Stimulated activated naive CD4-positive, alpha-beta T cell (primary cell): ENCODE data around the gene TEX52.
A peak's percentile ranks its signal among the peaks of the same experiment; 100 is the strongest.
"Not testable (repeated sequence)": the region's sequence is repeated elsewhere in the genome, so short reads cannot be mapped to it uniquely, and the experiment has no call there.

Experiments used
- DNase-seq, 6 experiments: peaks; one replicate each; lab custom pipeline; 2025; lab: John Stamatoyannopoulos, UW

The TEX52 gene

DNA sequence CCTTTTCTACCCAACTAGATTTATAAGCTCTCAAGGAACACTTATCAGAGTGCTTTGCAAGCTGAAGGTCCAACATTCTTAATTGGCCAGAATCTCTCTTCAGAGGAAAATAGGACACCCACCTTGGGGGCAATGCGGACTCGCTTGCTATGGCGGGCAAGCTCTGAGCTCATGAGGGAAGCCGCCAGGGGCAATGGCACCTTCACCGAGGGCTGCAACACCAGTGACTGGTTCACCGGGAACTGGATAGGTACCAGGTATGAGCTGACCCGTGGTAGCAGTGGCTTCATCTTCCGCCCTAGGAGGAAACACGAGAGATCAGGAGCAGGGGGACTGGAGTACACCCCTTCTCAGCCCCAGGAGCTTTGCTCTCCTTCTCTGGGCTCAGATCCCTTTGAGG is 7.4 kb upstream of the TEX52 start:
- no peak for DNase-seq

DNA sequence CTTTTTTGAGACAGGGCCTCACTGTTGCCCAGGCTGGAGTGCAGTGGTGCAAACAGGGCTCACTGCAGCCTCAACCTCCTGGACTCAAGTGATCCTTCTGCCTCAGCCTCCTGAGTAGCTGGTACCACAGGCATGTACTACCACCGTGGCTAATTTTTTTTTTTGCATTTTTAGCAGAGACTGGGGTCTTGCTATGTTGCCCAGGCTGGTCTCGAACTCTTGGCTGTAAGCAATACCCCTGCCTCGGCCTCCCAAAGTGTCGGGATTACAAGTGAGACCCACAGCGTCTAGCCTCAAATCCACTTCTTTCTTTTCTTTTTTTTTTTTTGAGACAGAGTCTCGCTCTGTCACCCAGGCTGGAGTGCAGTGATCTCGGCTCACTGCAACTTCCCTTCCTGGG is 6.6 kb upstream of the TEX52 start:
- not testable (repeated sequence) for DNase-seq

DNA sequence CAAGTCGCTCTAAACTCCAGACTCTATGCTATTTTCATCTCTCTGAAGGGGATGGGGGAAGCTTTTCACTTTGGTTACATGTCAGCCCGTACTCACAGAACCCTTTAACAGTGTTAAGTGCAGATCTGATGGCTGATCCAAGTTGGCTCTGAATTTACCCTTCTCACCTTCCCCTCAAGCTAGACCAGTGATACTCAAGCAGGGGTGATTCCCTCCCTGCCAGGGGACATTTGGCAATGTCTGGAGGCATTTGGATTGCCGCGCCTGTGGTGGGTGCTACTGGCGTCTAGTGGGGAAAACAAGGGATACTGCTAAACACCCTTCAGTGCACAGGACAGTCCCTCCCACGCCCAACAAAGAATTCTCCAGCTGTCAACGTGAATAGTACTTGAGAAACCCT is 6.0 kb upstream of the TEX52 start:
- DNase-seq: no peak

DNA sequence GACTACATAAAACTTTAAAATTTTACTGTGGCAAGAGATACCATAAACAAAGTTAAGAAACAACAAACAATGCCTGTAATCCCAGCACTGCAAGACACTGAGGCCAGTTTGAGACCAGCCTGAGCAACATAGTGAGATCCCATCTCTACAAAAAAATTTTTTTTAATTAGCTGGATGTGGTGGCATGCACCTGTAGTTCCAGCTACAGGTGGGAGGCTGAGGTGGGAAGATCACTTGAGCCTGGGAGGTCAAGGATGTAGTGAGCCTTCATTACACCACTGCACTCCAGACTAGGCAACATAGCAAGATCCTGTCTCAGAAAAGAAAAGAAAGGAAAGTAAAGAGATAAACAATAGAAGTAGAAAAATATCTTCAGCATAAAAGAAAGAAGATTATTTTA is 3.3 kb upstream of the TEX52 start:
- no peak for DNase-seq

DNA sequence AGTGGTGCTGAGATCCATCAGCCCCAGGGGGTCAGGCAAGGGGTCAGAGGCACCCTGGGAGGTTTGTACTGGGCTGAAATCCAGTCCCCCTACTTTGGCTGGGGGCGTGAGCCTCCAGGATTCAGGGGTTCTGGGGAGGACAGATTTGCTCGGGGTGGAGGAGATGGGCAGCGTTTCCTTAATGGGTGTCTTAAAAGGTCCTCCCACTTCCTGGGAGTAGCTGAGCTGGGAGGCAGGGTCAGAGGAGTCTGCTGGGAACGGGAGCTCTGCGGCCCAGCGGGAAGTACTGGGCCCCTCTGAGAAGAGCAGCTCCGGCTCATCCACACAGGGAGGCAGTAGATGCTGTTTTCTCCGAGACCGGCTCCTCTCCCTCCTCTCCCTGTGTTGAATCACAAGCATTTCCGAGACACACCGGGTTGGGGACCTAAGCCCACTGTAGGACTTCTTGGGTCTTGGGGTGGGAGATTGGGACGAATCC is 2.1 kb upstream of the TEX52 start:
- no peak for DNase-seq

DNA sequence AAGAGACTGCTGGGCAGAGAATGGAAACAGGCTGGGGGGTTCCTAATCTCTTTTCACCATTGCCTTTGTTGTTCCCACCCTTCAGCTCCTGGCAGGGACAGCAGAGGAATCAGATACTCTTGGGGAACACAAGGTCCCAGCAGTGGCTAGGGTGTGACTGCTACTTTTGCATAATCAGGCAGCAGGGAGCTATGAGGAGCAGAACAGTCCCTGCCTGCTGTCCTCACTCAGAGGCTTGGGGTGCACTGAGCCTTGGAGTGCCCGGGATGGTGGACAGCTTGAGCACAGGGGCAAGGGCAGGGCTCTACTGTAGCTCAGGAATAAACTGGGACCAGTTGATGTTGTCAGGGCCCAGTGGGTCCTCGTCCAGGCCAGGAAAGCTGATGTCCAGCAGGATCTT is 1.5 kb upstream of the TEX52 start:
- DNase-seq: no peak

DNA sequence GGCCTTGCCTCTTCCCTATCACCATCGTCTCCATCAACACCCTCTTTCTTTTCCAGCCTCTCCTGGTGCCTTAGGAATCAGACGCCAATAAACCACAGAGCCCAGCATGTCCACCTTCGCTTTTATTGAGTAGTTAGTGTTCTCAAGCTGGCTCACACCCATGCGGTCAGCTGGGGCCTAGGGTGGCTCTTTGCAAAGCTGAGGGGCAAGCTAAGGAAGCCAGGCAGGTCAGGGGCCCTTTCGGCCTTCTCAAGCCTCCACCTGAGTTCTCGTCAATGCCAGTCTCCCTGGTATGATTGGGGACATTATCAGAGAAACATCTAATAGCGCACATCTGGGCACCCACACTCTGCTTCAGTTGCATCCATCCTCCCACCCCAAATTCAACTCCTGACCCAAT is 737 bp upstream of the TEX52 start:
- DNase-seq: no peak

DNA sequence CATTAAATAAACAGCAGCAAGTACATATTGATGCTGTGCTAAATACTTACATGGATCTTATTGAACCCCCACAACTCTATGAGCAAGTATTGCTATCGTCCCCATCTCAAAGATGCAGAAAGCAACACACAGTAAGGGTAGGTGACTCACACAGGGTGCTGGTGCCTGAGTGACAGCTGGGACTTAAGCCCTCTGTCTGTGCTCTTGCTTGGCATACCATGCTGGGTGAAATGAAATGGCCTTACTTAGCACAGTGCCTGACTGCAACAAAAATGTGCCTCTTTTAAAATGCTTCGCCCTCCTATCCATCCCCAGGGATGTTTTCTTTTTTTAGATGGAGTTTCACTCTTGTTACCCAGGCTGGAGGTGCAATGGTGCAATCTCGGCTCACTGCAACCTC is 788 bp downstream of the TEX52 start:
- no peak for DNase-seq

DNA sequence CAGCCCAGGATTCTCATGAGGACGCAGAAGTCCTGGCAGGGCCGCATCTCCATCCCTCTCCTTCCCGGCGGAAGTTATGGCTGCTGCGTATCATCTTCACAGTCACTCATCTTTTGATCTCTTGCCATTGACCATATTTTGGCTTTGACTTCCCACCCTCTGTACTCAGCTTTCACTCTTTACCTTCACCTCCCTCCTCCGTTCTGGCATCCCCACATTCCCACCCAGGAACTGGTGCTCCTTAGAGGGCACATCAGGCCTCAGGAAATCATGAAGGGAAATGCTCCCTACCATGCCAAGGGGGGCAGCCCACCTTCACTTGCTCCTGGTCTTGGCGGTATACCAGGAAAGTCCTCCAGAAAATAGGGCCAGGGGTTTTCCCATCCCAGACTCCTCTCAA is 1.3 kb downstream of the TEX52 start:
- DNase-seq: no peak

DNA sequence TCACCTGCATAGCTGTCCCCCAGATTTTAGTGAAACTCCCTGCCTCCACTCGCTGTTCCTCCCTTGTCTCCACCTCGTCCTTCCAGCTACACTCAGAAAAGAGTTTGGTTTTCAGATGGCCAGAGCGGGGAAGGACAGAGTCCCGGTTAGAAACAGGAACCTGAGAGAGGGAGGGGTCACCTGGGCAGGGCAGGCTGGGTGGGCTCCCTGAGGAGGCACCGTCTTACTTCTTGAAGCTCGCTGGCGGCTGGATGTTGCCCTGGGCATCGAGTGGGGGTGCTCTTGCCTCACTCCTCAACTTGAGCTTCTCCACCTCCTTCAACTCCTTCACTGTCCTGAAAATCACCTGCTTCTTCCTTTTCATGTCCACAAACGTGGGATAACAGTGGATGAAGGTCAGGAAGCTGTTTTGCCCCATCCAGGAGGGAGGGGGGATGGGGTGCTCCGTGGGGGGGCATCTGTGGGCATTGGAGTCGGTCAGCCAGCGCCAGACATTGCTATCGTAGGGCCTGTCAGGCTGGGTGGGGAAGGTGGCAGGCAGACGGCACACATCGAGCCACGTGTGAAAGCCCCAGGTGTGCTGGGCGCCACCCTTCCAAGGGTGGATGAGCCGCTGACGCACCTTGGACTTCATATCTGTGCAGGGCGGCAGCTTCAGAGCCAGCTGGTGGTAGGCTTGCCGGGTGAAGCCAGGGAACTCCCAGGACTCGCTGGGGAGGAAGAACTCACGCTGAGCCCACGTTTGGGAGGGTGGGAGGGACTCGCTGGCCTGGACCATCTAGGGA is 2.0 kb downstream of the TEX52 start:
- no peak for DNase-seq

DNA sequence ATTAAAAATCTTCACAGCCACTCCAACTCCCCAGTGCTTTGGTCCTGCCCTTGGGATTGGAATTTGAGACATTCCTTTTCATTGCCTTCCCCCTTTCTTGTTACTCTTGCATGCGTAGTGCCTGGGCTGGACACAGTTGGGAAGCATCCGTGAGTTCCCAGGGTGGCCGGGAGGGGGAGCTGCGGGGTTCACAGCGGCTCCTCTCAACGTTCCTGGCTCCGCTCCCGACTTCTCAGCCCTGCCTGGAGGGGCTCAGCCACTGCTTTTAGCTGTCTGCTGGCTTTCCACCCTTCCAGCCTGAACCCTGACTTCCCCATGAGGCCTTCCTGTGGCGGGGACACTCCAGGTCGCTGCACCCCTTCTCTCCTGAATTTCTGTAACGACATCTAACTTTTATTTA is 3.2 kb downstream of the TEX52 start:
- DNase-seq: peak in 5 of 6 experiments; percentile 5 to 23 (median 7)

DNA sequence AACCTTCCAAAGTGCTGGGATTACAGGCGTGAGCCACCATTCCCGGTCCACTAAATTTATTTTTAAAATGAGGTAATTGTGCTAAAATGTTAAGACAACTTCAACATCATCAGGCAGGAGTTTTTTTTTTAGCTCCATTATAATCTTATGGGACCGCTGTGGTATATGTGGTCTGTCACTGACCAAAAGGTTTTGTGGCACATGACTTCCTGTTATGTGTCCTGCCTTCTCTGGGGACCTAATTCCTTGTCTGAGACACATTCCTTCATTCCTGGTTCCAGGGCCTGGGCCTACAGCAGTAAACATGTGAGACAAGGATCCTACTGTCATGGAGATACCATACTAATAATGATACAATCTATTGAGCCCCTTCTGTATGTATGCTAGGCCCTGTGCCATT is 4.9 kb downstream of the TEX52 start:
- no peak for DNase-seq

DNA sequence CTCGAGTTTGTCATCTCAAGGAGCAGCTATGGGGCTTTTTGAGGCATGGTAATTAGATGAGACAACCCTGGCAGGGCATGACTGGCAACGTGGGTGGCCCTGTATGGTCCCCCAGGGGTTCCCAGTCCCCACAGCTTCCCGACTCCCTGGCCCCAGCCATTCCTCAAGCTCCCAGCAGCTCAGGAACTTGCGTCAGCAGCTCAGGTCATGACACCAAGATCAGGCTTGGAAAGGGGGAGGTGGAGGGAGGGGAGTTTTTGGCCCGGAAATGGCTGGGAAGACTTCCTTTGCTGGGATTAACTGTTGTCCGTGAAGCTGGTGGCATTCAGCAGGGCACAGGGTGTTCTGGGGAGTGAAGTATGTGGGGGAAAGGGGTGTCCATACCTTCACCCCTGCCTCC is 11.6 kb downstream of the TEX52 start:
- DNase-seq: no peak

DNA sequence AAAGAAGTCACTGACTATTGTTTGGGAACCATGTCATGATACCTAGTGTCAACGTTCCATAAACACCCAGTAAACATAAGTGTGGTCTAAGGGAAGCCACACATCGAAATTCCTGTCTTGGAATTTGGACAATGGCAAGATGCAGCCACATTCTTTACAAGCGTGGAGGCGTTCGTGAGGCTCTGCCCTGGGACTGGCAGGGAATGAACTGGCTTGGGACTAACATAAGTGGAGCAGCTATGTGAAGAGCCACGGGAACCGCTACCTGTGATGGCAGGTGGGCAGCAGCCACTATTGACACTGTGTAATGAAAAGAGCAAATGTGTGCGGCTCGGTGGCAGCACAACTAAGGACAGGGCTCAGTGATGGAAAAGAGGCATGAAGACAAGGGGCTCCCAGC is 12.1 kb downstream of the TEX52 start:
- DNase-seq: no peak

DNA sequence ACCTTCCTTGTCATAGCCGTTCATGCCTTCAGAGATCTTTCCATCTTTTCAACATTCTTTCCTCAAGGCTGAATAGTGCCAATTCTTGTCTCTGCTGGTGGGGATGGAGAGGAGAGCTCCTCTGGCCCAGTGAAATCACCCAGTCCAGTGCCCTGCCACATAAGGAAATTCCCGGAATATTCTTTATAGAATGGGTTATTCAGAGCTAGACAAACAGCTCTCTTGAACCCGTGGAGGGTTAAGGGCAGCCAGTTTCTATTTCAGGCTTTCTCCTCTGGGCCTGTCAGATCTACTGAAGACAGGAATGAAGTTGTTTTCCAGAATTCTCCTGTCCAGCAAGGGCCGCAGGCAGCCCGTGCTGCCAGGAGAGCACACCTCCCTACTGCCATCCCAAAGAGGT is 13.9 kb downstream of the TEX52 start:
- no peak for DNase-seq

DNA sequence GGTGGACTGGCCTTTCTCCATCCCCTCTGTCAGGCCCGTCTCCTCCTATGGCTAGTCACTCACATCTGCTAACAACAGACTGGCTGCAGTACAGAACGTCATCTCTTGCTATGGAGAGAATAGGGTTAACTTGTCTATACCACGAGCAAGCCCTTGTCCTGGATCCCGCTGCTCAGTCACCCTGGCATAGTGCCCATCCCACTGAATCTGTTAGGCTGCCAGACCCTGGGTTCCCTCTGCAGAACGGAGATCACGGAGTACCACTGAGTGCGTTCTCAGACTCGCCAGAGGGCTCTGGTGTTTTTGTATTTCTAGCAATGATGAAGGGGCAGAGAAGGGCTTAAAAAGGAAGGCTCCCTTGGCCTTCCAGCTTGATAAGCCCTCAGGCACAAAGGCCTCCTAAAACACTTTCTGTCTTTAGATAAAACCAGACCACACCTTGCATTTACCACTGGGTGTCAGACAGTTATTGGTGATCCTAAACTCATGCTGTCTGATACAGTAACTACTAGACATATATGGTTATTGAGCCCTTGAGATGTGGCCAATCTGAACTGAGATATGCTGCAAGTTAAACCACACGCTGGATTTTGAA is 15.7 kb downstream of the TEX52 start:
- DNase-seq: no peak

DNA sequence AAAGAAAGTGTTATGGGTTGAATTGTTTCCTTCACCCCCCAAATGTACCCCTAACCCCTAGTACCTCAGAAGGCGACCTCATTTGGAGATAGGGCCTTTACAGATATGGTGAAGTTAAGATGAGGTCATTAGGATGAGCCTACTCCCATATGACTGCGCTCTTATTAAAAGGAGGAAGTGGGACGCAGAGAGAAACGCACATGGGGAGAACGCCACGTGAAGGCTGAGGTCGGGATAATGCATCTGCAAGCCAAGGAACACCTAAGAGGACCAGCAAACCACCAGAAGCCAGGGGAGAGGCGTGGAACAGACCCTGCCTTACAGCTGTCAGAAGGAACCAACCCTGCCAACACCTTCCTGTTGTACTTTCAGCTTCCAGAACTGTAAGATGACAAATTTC is 20.3 kb downstream of the TEX52 start:
- DNase-seq: no peak

DNA sequence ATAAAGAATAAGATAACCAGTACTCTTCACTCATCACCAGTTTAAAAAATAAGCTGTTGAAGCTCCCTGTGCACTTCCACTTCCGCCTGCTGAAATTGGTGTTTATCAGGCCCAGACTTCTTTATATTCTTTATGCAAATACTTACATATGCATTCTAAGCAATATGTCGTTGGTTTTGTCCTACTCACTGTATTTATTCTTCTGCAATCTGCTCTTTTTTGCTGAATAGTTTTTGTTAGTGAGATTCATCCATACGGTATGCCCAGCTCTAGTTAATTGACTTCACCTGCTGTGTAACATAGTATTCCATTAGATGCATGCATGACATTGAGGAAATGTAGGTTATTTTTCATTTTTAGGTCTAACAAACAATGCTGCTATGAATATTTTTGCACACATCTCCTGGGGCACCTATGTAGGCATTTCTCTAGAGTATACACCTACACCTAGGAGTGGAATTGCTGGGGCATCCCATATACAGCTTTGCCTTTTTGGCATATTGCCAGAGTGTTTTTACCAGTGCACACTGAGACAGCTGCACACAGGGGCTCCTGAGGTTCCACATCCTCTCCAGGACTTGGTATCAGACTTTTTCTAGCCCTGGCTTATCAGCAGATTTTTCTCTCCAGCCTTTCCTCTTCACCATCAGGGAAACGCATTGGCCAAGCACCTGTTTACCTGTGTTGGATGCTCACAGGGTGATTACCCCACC is 21.0 kb downstream of the TEX52 start:
- no peak for DNase-seq

DNA sequence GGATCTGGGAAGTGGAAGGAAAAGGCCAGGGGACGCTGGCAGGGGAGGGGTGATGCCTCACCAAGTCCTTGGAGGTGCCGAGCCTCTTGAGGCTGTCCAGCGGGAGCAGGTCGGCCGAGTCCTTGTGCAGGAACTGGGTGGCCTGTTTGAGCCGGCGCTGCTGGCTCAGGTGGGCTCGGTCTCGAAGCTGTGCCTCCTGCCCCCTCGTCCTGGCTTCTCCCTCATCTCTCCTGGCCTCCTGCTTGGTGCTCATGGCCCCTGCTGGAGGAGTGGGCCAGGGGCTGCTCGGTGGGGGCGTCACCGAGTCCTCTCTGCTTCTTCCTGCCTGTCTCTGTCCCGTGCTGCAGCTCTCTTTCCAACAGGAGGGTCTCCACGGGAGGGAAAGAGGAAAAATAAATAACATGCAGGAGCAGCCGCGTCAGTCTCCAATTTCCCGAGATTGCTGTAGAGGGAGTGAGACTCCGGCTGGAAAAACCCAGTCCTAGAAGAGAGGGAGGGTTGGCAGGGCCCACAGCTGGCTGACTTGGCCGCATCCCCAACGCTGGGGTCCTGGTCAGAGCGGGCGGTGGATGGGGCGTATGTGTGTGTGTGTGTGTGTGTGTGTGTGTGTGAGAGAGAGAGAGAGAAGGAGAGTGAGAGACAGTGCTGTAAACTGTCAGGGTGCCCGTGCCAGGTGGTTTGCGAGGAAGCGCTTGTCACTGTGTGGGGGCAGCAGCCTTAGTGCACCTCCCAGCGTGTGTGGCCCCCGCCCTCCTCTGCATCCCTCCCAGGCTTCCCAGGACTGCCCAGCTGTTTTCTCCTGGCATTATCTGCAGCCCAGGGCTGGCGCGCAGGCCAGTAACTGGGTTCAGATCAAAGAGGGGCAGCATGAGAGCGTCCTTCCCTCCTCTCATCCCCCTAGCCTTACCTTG is 22.0 kb downstream of the TEX52 start, which contains the start of gene NRIP2:
Gene NRIP2 (minus strand): TSS at position 455 of the 911 bp plus-strand sequence. CDS start 52 bp downstream, at position 403.
- DNase-seq: no peak

DNA sequence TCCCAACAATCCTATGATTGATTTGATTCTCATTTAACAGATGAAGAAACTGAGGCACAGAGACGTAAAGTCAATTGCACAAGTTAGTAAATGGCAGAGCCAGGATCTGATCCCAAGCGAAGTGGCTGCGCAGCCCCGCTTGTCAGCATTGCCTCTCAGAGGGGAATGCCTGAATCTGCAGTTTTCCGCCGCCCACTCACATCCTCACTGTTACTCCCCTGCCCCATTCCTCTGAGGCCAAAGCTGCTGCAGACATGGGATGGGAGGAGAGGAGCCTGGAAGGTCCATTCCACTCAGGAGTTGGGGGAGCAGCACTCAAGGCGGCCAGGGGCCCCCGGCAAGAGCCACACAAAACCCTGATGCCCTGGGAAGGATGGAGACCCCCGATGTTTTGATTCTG is 23.0 kb downstream of the TEX52 start:
- no peak for DNase-seq

DNA sequence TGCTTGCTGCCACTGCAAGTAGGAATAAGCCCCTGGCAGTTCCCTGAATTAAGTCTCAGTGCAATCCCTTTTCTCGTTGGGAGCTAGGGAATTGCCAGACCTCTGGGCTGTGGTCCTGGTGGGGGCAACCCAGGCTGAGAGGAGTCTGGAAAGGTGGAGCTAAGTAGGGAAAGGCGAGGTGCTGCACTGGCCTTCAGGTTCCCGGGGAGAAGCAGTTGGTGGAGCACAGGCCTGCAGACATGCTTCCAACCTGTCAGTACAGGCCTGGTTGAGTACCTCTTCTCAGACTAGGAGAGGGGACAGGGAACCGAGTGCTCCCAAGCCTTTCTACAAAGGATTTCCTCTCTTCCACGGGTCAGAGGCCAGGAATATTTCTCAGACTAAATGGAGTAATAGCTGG is 23.5 kb downstream of the TEX52 start:
- no peak for DNase-seq

DNA sequence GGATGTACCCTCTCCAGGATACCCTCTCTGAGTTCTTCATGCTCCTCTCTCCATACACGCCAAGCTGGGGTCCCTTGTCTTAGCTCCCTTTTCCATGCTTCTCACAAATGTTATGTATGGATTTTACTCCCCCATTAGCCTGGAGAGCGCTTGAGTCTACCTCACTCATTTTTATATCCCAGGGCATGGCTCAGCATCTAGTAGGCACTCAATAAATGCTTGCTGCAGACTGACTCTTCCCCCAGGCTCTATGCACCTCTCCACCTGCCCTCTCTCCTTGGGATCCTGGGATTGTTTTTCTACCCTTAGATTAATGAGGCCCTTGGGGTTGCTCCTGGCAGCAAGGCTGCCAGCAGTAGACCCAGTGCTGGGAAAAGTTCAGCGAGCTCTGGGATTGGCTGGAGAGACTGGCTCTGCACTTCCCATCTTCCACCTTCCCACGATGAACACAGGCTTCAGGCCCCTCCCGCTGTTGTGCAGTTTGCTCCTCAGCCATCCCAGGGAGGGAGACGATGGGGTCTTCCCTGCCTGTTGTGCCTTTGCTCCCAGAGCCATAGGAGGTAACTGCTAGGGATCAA is 24.2 kb downstream of the TEX52 start:
- DNase-seq: no peak
